Hepatic stellate cell (primary cell): ENCODE data around the gene TNRC18.

Experiments used
- DNase-seq: peaks from one replicate; pipeline ENCODE4 v3.0.0; 2011; ENCODE audit warnings: low spot score

Gene TNRC18

GRCh38 chr7:5451391-5451790 lies 27.8 kb upstream of the TNRC18 start:
- DNase-seq, result no peak

DNA sequence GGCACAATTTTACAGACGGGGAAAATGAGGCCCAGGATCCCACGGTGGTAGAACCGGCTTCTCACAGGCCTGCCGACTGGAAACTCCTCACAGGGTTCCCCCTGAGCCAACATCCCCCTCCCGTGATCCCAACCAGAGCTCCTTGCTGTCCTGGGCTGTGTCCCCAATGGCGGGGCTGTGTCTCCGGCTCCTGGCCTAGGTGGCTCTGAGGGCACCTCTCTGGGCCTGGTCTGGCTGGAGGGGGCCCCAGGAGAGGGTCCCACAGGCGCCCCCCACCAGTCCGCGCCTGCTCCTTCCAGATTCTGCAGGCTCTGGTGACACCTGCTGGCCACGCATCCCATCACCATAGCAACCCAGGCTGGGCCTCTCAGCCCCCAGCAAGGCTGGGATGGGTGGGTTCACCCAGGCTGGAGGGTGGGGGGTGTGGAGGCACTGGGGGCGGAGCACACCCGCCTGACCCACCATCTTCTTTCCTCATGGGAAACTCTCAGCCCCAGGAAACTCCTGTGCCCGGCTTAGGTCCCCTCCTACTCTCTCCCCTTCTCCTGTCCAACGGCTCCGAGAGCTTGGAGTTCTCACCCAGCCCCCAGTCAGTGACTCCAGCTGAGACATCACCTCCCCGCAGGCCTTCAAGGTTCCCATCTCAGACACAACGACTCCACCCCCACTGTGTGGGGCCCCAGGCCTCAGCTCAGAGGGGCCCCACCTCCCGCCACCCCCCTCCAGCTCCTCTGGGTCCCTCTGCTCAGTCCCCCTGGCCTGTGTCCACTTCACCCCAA lies 27.1 kb upstream of the TNRC18 start:
- peak; percentile 65 for DNase-seq

- no peak for DNase-seq
Measured at GRCh38 chr7:5448378-5449037, 24.9 kb upstream of the TNRC18 start.

DNA sequence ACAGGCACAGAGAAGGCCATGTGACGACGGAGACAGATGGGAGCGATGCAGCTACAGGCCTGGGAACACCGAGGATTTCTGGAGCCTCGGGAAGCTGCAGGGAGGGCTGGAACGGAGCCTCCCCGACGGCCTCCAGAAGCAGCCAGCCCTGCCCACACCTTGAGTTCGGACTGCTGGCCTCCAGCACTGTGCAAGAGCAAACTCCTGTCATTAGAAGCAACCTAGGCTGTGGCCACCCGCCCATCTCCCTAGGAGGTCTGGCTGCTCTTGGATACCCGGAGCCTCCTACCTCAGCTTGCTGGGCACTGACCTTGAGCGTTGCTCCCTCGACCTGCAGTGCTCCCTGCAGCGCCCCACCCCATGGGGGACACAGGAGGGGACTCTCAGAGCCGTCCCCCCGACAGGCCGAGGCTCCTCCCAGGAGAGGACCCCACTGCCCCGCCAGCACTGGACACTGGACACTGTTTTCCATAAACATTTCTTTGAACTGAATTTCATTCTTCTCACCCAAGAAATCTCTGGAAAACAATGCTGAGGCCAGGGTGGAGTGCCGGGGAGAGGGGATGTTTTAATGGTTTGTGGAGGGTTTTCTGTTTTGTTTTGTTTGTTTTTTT lies 22.5 kb upstream of the TNRC18 start:
- DNase-seq, result no peak

DNA sequence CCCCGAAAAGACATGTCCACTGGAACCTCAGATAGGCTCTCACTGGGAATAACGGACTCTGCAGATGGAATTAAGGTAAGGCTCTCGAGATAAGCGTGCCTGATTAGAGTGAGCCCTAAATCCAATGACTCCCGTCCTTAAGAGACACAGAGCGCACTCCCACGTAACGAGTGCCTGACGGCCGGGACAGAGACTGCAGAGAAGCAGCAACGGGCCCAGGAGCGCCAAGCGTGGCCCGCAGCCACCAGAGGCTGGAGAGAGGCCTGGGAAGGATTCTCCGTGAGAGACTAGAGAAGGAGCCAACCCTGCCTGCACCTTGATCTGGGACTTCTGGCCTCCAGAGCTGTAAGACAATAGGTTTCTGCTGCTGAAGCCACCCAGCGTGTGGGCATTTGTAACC lies 20.0 kb upstream of the TNRC18 start:
- DNase-seq, result no peak

DNA sequence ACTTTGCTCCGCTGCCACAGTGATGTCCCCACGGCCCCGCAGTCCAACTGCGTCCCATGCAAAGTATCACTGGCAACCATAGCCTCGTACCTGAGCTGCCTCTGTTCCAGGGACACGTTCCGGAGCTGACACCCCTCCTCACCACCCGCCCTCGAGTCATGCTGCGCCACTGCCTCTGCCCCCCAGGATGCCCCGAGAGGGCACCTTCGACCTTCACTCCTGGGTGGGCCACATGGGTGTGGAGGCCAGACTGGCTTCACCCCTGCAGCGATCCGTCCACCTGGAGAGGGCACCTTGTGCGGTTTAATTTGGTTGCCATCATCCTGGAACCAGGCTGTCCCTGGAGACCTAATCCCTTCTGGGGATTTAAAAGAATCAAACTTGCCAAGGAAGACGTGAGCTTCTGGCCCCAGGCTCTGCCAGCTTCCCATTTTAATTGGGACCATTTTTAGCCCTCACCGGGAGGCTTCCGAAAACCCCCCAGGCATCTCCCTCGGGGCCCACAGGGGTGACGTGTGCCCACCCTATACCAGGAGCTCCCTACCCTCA lies 19.2 kb upstream of the TNRC18 start:
- no peak for DNase-seq

GRCh38 chr7:5441840-5442503 lies 18.3 kb upstream of the TNRC18 start:
- no peak for DNase-seq

DNA sequence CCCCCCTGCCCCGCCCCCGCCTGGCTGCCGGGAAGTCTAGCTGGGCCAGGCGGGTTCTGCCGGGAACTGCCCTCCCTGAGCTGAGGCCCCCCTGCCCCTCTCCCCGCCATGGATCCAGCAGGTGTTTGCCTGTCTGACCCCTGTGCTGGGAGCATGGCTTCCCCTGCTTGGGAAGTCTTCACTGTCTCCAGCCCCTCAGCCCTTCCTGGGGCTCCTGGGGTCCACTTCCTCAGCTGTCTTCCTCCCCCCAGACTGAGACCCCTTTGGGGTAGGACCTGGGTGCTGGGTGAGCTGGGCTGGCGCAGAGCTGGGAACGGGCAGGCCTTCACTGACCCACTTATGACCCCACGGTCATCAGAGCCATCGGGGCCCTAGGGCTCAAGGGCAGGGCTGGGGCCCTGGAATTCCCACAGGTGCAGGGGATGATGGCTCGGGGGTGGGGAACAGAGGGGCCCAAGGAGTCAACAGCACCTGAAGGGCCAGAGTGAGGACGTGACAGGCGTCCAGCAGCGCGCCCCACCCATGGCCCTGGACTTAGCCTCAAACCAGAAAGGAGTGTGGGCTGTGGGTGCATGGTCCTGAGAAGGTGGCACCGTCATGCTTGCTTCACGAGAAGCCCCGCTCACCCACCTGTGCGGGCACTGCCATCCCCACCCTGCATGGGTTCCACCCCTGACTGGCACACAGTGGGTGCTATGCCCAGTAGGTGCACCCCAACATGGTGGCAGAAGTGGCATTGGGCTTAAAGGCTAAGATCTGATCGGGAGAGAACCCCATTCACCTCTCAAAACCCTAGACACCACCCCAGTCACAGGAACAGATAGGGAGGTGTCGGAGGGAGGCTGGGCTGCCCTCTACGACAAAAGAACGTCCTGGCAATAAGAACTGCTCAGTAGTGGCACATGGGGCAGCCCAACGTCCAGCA lies 16.2 kb upstream of the TNRC18 start:
- no peak for DNase-seq

- no peak for DNase-seq
Measured at GRCh38 chr7:5439209-5439571, 15.6 kb upstream of the TNRC18 start.

- no peak for DNase-seq
Measured at GRCh38 chr7:5437987-5438386, 14.4 kb upstream of the TNRC18 start.

- no peak for DNase-seq
Measured at GRCh38 chr7:5437348-5437892, 13.8 kb upstream of the TNRC18 start.

GRCh38 chr7:5436003-5436678 lies 12.5 kb upstream of the TNRC18 start:
- no peak for DNase-seq

DNA sequence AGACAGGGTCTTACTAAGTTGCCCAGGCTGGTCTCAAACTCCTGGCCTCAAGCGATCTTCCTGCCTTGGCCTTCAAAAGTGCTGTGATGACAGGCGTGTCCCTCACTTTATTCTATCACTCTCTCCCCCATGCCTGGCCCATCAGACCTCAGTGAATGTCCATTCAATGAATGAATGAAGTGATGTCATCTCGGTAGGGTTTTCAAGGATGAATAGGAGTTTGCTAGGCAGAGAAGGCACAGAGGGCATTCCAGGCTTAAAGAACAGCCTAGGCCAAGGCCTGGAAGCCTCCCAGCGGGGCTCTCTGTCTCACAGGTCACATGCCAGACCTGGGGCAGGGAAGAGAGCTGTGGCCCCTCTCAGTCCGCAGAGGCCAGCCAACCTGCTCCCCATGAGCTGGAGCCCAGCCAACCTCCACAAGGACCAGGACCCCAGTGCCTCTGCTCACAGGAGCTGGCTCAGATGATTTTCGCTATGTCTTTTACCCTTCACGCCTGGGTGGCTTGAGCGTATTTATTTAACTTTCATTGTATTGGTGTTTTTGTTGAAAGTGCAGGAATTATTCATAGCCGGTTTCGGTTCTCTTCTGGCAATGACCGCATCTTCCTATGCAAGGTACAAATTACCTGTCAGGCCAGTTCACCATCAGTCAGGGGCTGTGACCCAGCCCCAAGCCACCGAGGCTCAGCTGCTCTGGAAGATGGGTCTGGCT lies 11.8 kb upstream of the TNRC18 start:
- DNase-seq, result no peak

DNA sequence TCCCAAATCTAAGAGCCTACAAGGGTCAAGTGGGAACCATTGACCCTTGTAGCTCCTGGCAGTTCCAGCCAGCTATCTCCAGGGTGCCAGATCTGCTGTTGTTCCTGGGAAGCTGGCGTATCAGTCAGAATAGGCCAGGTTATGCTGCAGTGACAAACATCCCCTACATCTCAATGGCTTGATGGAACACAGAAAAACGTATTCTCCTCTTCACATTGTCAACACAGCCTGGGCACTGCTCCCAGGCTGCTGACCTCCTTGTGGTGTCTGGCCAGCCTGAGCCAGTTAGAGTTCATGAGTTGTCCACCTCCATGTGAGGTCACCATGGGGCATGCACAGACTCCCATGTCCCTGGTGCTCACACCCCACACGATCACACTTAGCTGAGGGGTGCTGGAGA lies 9.5 kb upstream of the TNRC18 start:
- DNase-seq, result no peak

GRCh38 chr7:5432691-5433090 lies 9.1 kb upstream of the TNRC18 start:
- DNase-seq, result no peak

DNA sequence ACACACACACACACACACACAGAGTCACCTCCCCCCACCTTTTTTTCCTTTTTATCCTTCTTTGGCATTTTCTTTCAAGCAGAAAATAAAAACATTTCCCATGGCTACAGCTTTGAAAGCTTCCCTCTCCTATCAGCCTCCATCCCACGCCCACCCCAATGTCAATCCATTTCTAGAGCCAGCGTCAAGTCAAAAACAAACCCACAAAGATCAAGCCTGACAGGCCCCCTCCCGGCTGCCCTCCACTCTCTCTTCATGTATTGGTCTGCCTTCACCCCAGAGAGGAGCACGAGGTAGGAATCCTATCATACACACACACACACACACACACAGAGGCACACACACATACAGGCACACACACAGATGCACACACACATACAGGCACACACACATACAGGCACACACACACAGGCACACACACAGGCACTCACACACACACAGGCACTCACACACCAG lies 8.0 kb upstream of the TNRC18 start:
- DNase-seq, result no peak

DNA sequence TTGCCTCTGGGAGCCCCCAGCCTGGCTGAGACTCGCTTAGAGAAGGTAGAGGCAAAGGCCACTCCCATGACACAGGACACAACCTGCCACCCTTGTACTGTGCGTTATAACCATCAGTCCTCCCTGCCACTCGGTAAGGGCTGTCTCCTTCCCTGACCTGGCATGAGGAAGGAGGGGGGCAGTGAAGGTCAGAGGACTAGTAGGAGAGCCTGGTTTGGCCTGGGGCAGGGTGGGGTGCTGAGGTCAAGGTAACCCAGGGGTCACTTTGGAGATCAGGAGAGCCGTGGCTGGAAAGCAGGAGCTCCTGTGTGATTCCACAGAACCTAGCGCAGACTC lies 6.9 kb upstream of the TNRC18 start:
- DNase-seq, result no peak

DNA sequence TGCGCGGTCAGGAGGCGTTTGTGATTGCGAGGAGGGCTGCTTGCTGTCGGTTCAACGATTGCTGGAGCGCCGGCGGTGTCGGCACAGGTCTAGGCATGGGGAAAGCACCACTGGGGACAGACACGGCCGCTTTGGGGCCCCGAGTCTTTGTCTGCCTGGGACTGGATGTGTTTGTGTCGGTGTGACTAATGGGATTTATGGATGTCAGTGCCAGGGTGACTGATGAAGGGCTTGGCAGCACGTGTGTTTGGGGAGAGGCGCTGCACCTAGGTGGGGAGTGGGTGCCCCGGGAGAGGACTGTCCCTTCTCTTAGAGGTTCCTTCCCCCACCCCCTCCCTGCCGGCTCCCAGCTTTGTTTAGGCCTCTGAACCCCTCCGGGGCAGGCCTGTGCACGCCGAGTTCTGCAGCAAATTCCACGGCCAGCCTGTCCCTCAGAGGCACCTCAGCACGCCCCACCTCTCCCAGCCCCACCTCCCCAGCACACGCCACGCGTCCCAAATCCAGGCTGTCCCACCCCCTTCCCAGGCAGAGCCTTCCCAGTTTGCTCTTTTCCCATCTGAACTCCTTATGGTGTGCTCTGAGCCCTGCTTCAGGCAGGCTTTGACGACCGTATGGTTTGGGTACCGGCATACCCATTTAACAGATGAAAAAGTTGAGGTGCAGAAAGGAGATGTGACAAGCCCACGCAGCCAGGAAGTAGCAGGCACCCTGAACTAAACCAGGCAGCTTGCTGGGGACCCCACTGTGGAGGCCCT lies 6.4 kb upstream of the TNRC18 start:
- DNase-seq, result peak; percentile 53

GRCh38 chr7:5429253-5429856 lies 5.7 kb upstream of the TNRC18 start:
- peak; percentile 63 for DNase-seq
